Measurements from ENCODE around the gene DEFB114.
A peak's percentile ranks its signal among the peaks of the same experiment; 100 is the strongest.

Gene DEFB114

GRCh38 chr6:49982046-49982445 is 18.1 kb upstream of the DEFB114 start:
- no peak overlapping the region for H3K4me3 ChIP-seq (replicated peaks in 1 of 2; ENCODE audit: low read depth in 2 of 2, low read length in 2 of 2)
- DNase-seq (ENCODE audit: low read depth in 2 of 2), result no peak
- TF ChIP-seq, protein P1, sequence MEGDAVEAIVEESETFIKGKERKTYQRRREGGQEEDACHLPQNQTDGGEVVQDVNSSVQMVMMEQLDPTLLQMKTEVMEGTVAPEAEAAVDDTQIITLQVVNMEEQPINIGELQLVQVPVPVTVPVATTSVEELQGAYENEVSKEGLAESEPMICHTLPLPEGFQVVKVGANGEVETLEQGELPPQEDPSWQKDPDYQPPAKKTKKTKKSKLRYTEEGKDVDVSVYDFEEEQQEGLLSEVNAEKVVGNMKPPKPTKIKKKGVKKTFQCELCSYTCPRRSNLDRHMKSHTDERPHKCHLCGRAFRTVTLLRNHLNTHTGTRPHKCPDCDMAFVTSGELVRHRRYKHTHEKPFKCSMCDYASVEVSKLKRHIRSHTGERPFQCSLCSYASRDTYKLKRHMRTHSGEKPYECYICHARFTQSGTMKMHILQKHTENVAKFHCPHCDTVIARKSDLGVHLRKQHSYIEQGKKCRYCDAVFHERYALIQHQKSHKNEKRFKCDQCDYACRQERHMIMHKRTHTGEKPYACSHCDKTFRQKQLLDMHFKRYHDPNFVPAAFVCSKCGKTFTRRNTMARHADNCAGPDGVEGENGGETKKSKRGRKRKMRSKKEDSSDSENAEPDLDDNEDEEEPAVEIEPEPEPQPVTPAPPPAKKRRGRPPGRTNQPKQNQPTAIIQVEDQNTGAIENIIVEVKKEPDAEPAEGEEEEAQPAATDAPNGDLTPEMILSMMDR (IDR thresholded peaks at IDR 0.05; ENCODE audit: low read depth, low read length), result no peak

GRCh38 chr6:49980898-49981297 is 16.9 kb upstream of the DEFB114 start:
- no peak overlapping the region for H3K4me3 ChIP-seq (replicated peaks in 1 of 2; ENCODE audit: low read depth in 2 of 2, low read length in 2 of 2)
- TF ChIP-seq, protein P1 (IDR thresholded peaks at IDR 0.05; ENCODE audit: low read depth, low read length), result no peak
- peak in 1 of 2 donors; percentile 15 for DNase-seq (ENCODE audit: low read depth in 2 of 2)

DNA sequence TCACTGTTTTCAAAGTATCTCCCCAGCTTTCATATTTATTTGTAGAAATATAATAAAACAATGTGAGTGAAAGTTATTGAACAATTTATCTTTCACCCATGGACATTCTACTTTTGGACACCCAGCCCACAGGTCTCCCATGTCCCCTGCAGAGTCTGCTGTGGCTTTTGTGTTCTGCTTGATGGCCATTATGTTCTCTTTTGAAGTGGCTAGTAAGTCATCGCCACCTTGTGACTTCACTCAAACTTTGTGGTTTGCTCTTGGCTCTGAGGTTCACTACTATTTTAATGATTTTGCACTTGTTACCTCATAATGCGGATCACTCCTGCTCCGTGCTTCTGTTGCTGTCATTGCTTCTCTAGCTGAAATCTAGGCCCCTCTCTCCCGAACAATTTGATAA is 15.6 kb upstream of the DEFB114 start:
- TF ChIP-seq, protein P1 (IDR thresholded peaks at IDR 0.05; ENCODE audit: low read depth, low read length), result no peak
- DNase-seq (ENCODE audit: low read depth in 2 of 2), result no peak
- H3K4me3 ChIP-seq (replicated peaks in 1 of 2; ENCODE audit: low read depth in 2 of 2, low read length in 2 of 2), result no peak overlapping the region

DNA sequence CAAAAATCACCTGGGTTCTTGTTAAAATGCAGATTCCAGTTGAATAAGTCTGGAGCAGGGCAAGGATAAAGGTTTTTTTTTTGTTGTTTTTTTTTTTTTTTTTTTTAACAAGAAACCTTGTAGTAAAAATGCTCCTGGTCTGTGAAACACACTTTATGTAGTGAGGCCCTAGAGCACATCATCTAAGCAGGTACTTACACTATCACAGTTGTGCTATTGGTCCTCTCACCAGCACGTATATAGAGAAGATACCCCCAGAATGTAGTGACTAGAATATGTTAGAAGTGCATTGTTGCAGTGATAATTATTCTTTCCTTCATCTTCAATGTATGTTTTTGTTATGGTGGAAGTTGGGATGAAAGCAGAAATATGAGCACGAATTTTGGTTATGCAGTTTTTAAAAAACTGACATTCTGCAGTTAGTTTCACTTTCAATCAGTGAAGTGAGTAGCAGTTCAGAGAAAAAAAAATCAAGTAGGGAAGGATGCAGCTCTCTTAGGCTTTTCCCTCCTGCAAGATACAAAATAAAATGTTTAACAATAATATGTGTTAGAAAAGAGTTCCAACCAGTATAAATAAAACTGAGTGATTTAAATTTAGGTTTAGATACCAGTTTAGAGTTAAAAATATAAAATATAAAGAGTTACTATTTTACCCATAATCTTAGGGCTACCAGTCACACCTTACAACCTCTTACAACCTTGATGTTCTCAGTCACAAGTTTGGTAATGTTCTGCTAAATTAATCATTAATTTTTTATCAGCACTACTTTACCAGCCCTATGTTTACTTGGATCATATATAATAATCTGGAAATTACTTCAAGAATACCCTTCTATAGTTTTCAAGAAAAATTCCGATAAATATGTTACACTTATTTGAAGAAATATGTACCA is 14.6 kb upstream of the DEFB114 start:
- TF ChIP-seq, protein P1 (IDR thresholded peaks at IDR 0.05; ENCODE audit: low read depth, low read length), result no peak
- H3K4me3 ChIP-seq (replicated peaks in 1 of 2; ENCODE audit: low read depth in 2 of 2, low read length in 2 of 2), result no peak overlapping the region

DNA sequence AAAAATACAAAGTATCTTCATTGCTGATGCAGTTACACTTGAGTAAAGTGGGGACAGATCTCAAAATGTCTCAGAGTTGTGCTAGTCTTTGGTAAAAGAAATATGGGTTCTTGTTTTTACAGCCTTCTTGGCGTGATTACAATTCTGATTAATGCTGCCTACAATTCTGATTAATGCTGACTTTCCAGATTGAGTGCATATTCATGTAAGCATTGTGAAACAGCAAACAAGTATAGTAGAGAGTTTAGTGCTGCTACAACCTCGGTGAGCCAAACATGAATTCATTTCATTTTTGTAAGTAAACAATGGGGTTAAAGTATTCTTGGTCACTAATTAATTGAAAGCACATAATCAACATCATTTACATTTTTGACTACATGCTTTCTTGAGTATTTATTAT is 5.6 kb upstream of the DEFB114 start, which contains the start of gene DEFB113:
Gene DEFB113, minus strand, starts transcription at position 21 of the 400 bp plus-strand sequence. Its CDS starts 0 bp downstream, at position 21.
- DNase-seq (ENCODE audit: low read depth in 2 of 2), result no peak
- TF ChIP-seq, protein P1 (IDR thresholded peaks at IDR 0.05; ENCODE audit: low read depth, low read length), result no peak
- no peak within 1 kb of the TSS for H3K4me3 ChIP-seq (replicated peaks in 1 of 2; ENCODE audit: low read depth in 2 of 2, low read length in 2 of 2)

More for the DNA sequence above, 14.6 kb upstream of the DEFB114 start:
- no peak for DNase-seq (ENCODE audit: low read depth in 2 of 2)

DNA sequence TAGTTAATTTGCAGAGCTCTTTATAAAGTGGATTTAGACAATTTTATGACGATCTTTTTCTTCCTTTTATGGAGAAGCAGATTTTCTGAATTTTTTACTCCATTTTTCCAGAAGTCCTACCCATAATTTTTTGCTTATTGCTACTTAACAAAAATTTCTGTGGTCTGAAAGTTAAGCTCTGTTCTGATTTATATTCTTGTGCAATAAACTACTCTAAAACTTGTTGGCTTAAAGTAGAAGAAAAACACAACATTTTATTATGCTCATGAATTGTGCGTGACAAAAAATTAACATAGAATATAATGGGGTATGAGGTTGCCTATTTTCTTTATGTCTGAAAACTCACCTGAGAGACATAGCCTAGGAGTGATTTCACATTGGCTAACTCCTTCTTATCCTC is 2.9 kb upstream of the DEFB114 start:
- DNase-seq (ENCODE audit: low read depth in 2 of 2), result no peak
- TF ChIP-seq, protein P1 (IDR thresholded peaks at IDR 0.05; ENCODE audit: low read depth, low read length), result no peak

More for the DNA sequence above, 2.9 kb upstream of the DEFB114 start:
- no peak overlapping the region for H3K4me3 ChIP-seq (replicated peaks in 1 of 2; ENCODE audit: low read depth in 2 of 2, low read length in 2 of 2)

Measured in cardiac fibroblast (primary cell).